HUDEP-2 (cell line): ENCODE results near the gene PNMA6E.
"Not testable (repeated sequence)": the region's sequence is repeated elsewhere in the genome, so short reads cannot be mapped to it uniquely, and the experiment has no call there.

Experiments
- DNase-seq, 76 experiments: peaks; one replicate each; lab custom pipeline; 2025; ENCODE audit not compliant: unreplicated experiment in 76 of 76; lab: John Stamatoyannopoulos, UW

The PNMA6E gene

DNA sequence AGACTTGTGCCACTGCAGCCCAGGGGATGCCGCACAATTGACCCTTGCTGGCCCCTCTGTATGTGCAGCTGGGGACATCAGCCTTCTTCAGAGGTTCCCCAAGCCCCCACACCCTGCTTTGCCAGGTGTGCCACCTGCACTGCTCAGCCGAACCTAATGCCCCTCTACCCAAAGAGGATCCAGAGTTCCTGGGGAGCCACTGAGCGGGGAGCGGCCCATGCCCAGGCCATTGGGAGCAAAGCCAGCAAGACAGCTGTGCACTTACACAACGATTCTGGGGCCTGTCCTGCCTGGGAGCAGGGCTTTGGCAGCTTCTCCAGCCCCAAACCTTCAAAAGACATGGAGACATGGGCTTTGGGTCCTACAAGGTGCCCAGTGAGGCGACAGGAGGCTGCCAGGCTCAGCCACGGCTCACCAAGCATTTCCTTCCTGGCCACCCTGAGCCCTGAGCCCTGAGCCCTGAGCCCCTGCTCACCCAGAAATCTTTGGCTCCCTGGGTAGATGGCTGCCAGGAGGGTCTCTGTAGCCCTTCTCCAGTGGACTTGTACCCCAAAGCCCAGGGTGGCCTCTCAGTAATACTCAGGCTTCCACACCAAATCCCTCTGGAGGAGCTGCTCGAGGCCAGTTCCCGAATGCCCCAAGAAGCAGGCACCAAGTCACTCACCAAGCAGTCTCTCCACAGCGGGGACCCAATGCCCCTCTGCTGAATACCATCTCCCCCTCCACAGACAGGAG is 13.0 kb downstream of the PNMA6E start:
- DNase-seq, result no peak

DNA sequence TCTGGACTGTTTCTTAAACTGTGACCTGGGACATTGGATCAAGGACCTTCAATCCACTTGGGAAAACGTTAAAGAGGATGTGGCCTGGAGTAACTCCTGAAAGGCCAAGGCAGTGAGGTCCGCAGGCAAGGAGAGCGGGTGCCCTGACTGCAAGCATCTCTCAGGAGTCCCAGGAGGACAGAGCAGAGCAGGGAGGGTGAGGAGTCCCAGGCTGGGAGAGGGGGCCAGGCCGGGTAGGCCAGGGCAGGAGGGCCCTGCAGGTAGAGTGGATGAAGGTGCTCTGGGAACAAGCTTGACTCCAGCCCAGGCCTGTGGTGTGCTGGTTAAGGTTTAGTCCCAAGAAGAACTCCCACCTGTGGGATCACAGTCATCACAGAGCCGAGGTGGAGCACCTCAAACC is 13.8 kb downstream of the PNMA6E start:
- no peak for DNase-seq

DNA sequence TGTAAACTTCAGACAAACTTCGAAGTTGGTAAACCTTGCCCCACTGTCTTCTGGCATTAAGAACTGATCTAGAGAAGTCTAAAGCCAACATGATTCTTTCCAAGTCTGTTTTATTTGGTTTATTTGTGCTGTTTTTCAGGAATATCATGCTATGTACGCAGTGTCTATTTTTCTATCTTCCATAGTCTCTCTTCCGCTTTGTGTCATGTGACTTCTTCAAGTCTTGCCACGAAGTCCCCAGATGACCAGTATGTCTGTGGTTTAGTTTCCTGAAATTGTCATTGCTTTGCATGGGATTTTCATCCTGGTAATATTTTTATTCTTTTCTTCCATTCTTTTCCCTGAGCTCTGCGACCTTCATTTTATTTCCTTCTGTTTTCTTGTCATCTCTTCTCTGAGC is 15.1 kb downstream of the PNMA6E start:
- no peak for DNase-seq

- DNase-seq, result not testable (repeated sequence)
Measured at GRCh38 chrX:153384973-153385372, 16.2 kb downstream of the PNMA6E start.

- no peak for DNase-seq
Measured at GRCh38 chrX:153384390-153384789, 16.8 kb downstream of the PNMA6E start.

GRCh38 chrX:153382563-153383482 is 18.3 kb downstream of the PNMA6E start:
- DNase-seq, result no peak

- DNase-seq, result peak in 21 of 76 experiments; percentile 0 to 36 (median 6)
Measured at GRCh38 chrX:153381684-153382532, 19.2 kb downstream of the PNMA6E start.

GRCh38 chrX:153380691-153381090 is 20.5 kb downstream of the PNMA6E start:
- DNase-seq, result no peak

- peak in 6 of 76 experiments; percentile 0 to 15 (median 2) for DNase-seq
Measured at GRCh38 chrX:153379971-153380581, 21.1 kb downstream of the PNMA6E start.

DNA sequence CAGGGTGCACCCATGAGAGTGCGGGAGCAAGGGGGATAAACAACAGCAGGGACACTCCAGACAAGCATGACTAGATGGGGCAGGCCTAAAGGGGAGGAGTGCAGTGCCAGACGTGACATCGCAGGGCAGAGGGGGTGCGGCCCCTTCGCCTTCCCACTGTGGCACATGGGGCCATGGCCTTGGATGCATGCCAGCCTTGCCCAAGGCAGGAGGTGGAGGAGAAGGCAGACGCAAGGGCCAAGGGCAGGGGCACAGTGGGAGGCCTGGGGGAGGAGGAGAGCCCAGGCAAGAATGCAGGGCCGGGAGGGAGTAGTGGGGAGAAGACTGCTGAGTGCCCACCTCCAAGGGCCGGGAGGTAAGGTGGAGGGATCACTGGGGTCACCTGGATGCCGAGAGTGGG is 21.6 kb downstream of the PNMA6E start:
- peak in 1 of 76 experiments; percentile 1 for DNase-seq

DNA sequence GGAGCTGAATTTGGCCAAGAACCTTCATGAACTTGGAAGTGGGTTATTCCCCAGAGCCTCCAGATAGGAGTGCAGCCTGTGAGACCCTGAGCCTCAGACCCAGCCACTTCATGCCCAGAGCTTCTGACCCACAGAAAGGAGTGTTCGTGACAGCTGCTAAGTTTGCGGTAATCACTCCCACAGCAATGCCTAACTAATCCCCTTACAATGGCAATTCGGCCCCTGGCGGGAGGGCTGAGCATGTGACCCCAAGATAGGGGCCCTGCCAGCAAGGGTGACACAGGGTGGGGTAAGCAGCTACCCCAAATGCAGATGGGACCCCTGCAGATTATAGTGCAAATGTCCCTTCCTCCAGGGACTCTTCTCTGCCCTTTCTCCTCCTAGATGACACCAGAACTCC is 22.5 kb downstream of the PNMA6E start:
- DNase-seq, result no peak

- DNase-seq, result no peak
Measured at GRCh38 chrX:153377727-153378126, 23.4 kb downstream of the PNMA6E start.

GRCh38 chrX:153375571-153375970 is 25.6 kb downstream of the PNMA6E start:
- no peak for DNase-seq

- DNase-seq, result no peak
Measured at GRCh38 chrX:153374426-153374825, 26.7 kb downstream of the PNMA6E start.

DNA sequence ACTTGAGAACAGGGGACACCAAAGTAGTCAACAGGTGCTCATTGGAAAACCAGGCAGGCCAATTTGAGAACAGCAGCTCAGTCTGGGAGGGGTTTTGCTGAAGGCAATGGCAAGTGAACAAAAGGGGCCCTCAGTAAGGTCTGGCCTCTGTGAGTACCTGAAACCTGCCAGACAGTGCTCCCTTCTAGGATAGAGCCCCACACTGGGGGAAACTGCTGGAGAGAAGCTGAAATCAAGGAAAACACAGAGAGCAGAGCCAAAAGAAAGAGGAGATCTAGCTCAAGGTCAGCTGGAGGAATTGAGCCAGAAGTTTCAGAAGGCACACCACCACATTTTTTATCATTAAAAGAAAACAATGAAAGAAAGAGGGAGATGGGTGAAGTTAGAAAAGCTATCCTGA is 28.2 kb downstream of the PNMA6E start:
- DNase-seq, result no peak

GRCh38 chrX:153371256-153371655 is 29.9 kb downstream of the PNMA6E start:
- DNase-seq, result no peak

GRCh38 chrX:153370293-153371055 is 30.7 kb downstream of the PNMA6E start:
- DNase-seq, result no peak

GRCh38 chrX:153366878-153367538 is 34.1 kb downstream of the PNMA6E start:
- DNase-seq, result no peak

GRCh38 chrX:153366119-153366518 is 35.0 kb downstream of the PNMA6E start:
- no peak for DNase-seq
